ENCODE measurements around the gene PDE9A. TPM values are rescaled to one million over a fixed set of nuclear protein-coding genes. Genes with fewer than 3 reads are reported as not detected.

Gene PDE9A
- total RNA-seq, 1 donor from 2014 or later = 58.7 TPM

- TF ChIP-seq CTCF (IDR thresholded peaks at IDR 0.05; ENCODE audit: partially characterized antibody, unreplicated experiment) = no peak
- H3K4me3 Mint-ChIP-seq (ENCODE audit: unreplicated experiment) = no peak overlapping the region
- no peak overlapping the region for H3K27ac Mint-ChIP-seq (ENCODE audit: unreplicated experiment)
- H3K27me3 Mint-ChIP-seq (ENCODE audit: unreplicated experiment) = peaks cover 5% of the 10 kb centered on the region
- H3K9me3 Mint-ChIP-seq (ENCODE audit: unreplicated experiment) = peaks cover 6% of the 10 kb centered on the region
- H3K36me3 Mint-ChIP-seq (ENCODE audit: unreplicated experiment) = no peaks in the 10 kb centered on the region
- peaks cover 27% of the 10 kb centered on the region for H3K4me1 Mint-ChIP-seq (ENCODE audit: low read depth, unreplicated experiment)
- DNase-seq = no peak
Measured at GRCh38 chr21:42746593-42747275, 93.3 kb downstream of the PDE9A start.

GRCh38 chr21:42747276-42747701 lies 93.9 kb downstream of the PDE9A start:
- Mint-ChIP-seq H3K4me3 (ENCODE audit: unreplicated experiment) (no peak overlapping the region), H3K36me3 (ENCODE audit: unreplicated experiment) (no peaks in the 10 kb centered on the region), H3K9me3 (ENCODE audit: unreplicated experiment) (peaks cover 4% of the 10 kb centered on the region), H3K4me1 (ENCODE audit: low read depth, unreplicated experiment) (peaks cover 27% of the 10 kb centered on the region), H3K27me3 (ENCODE audit: unreplicated experiment) (peaks cover 5% of the 10 kb centered on the region), H3K27ac (ENCODE audit: unreplicated experiment) (no peak overlapping the region)
- TF ChIP-seq CTCF (IDR thresholded peaks at IDR 0.05; ENCODE audit: partially characterized antibody, unreplicated experiment) = no peak
- DNase-seq = no peak

- Mint-ChIP-seq H3K4me1 (ENCODE audit: low read depth, unreplicated experiment) (peaks cover 30% of the 10 kb centered on the region), H3K27ac (ENCODE audit: unreplicated experiment) (peak overlapping the region; percentile 3), H3K27me3 (ENCODE audit: unreplicated experiment) (peaks cover 5% of the 10 kb centered on the region), H3K4me3 (ENCODE audit: unreplicated experiment) (no peak overlapping the region), H3K9me3 (ENCODE audit: unreplicated experiment) (peaks cover 4% of the 10 kb centered on the region), H3K36me3 (ENCODE audit: unreplicated experiment) (no peaks in the 10 kb centered on the region)
- no peak for TF ChIP-seq CTCF (IDR thresholded peaks at IDR 0.05; ENCODE audit: partially characterized antibody, unreplicated experiment)
- DNase-seq = no peak
Measured at GRCh38 chr21:42747746-42748351, 94.4 kb downstream of the PDE9A start.

GRCh38 chr21:42748620-42749176 lies 95.3 kb downstream of the PDE9A start:
- Mint-ChIP-seq H3K27me3 (ENCODE audit: unreplicated experiment) (peaks cover 4% of the 10 kb centered on the region), H3K4me3 (ENCODE audit: unreplicated experiment) (no peak overlapping the region), H3K4me1 (ENCODE audit: low read depth, unreplicated experiment) (peaks cover 33% of the 10 kb centered on the region), H3K36me3 (ENCODE audit: unreplicated experiment) (no peaks in the 10 kb centered on the region), H3K27ac (ENCODE audit: unreplicated experiment) (peak overlapping the region; percentile 24), H3K9me3 (ENCODE audit: unreplicated experiment) (peaks cover 4% of the 10 kb centered on the region)
- no peak for TF ChIP-seq CTCF (IDR thresholded peaks at IDR 0.05; ENCODE audit: partially characterized antibody, unreplicated experiment)
- no peak for DNase-seq

Measured in glutamatergic neuron (in vitro differentiated cells).